ENCODE measurements around the gene RDH13. TPM values are rescaled to one million over a fixed set of nuclear protein-coding genes. Genes with fewer than 3 reads are reported as not detected.

RDH13 gene
- total and polyA plus RNA-seq, 2 of the 8 experiments (the other 6 are each of a cell fraction or from before 2014, with no cell fraction given): 15.9 to 31.5 TPM

GRCh38 chr19:55090564-55090963, 27.6 kb upstream of the RDH13 start (continued):
- TF ChIP-seq CHD7 (IDR thresholded peaks at IDR 0.05; ENCODE audit: insufficient replicate concordance, low read length): no peak
- TF ChIP-seq KDM4A (IDR thresholded peaks at IDR 0.05; ENCODE audit: low read depth, low read length, severe bottlenecking): no peak
- TF ChIP-seq SAP30 (IDR thresholded peaks at IDR 0.05; ENCODE audit: insufficient read depth, insufficient replicate concordance, low read length): no peak
- no peak for TF ChIP-seq RXRA (IDR thresholded peaks at IDR 0.05; ENCODE audit: insufficient read depth, low read depth, low read length)
- no peak for TF ChIP-seq CTCF (IDR thresholded peaks at IDR 0.05; ENCODE audit: control extremely low read depth in 1 of 3, insufficient read depth in 1 of 3, low read depth in 1 of 3, low read length in 3 of 3)
- TF ChIP-seq NRF1 (IDR thresholded peaks at IDR 0.05; ENCODE audit: low read depth, low read length): no peak
- no peak for TF ChIP-seq TAF1 (IDR thresholded peaks at IDR 0.05; ENCODE audit: low read depth, low read length)
- TF ChIP-seq PHF8 (conservative IDR thresholded peaks at IDR 0.05; ENCODE audit: low read depth, low read length): no peak
- TF ChIP-seq ASH2L (IDR thresholded peaks at IDR 0.05; ENCODE audit: low read length): no peak
